Measurements from ENCODE around the gene PSPN.

DNA sequence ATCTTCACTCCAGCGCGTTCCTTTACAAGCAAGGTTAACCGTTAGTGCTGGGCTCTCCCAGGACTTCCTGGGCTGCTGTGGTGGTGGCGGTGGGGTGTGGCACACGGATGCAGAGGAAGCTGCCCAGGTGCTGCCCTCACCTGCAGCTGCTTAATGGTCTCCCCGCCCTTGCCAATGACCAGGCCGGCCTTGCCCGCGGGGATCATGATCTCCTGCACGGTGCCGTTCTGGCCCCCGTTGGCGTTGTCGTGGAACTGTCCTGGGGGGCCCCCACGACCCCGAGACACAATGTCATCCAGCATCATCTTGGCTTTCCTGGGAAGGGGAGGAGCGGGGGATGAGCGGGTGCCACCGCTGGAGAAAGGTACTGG, 42.8 kb upstream of the PSPN start:
- TF ChIP-seq, protein P1, sequence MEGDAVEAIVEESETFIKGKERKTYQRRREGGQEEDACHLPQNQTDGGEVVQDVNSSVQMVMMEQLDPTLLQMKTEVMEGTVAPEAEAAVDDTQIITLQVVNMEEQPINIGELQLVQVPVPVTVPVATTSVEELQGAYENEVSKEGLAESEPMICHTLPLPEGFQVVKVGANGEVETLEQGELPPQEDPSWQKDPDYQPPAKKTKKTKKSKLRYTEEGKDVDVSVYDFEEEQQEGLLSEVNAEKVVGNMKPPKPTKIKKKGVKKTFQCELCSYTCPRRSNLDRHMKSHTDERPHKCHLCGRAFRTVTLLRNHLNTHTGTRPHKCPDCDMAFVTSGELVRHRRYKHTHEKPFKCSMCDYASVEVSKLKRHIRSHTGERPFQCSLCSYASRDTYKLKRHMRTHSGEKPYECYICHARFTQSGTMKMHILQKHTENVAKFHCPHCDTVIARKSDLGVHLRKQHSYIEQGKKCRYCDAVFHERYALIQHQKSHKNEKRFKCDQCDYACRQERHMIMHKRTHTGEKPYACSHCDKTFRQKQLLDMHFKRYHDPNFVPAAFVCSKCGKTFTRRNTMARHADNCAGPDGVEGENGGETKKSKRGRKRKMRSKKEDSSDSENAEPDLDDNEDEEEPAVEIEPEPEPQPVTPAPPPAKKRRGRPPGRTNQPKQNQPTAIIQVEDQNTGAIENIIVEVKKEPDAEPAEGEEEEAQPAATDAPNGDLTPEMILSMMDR (IDR thresholded peaks at IDR 0.05): no peak
- TF ChIP-seq SIN3A (IDR thresholded peaks at IDR 0.05; ENCODE audit: borderline replicate concordance, insufficient read depth, low read depth, low read length) (no peak), POLR2AphosphoS5 (IDR thresholded peaks at IDR 0.05; ENCODE audit: low read depth, low read length) (no peak), TCF7L2 (IDR thresholded peaks at IDR 0.05; ENCODE audit: low read depth, low read length) (no peak)
- TF ChIP-seq, protein P2, sequence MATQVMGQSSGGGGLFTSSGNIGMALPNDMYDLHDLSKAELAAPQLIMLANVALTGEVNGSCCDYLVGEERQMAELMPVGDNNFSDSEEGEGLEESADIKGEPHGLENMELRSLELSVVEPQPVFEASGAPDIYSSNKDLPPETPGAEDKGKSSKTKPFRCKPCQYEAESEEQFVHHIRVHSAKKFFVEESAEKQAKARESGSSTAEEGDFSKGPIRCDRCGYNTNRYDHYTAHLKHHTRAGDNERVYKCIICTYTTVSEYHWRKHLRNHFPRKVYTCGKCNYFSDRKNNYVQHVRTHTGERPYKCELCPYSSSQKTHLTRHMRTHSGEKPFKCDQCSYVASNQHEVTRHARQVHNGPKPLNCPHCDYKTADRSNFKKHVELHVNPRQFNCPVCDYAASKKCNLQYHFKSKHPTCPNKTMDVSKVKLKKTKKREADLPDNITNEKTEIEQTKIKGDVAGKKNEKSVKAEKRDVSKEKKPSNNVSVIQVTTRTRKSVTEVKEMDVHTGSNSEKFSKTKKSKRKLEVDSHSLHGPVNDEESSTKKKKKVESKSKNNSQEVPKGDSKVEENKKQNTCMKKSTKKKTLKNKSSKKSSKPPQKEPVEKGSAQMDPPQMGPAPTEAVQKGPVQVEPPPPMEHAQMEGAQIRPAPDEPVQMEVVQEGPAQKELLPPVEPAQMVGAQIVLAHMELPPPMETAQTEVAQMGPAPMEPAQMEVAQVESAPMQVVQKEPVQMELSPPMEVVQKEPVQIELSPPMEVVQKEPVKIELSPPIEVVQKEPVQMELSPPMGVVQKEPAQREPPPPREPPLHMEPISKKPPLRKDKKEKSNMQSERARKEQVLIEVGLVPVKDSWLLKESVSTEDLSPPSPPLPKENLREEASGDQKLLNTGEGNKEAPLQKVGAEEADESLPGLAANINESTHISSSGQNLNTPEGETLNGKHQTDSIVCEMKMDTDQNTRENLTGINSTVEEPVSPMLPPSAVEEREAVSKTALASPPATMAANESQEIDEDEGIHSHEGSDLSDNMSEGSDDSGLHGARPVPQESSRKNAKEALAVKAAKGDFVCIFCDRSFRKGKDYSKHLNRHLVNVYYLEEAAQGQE (IDR thresholded peaks at IDR 0.05; ENCODE audit: insufficient read depth in 1 of 2, low read depth in 2 of 2, low read length in 1 of 2): no peak

Data from Panc1 (cell line).